Mesenchymal stem cell (in vitro differentiated cells and primary cell): Measurements from ENCODE around the gene PSMD1.

Experiments
- DNase-seq: peaks from one replicate; pipeline ENCODE4 v3.0.0-alpha.2; 2013
- H2AFZ ChIP-seq: one replicate; pipeline ENCODE4 v1.6.1; 2013; ENCODE audit warnings: low read depth, mild to moderate bottlenecking, control low read depth, inconsistent platforms, low read length, moderate library complexity
- H2AK5ac ChIP-seq: 2 replicates; pipeline ENCODE4 v1.6.1; 2013; ENCODE audit warnings: low read length, moderate library complexity, mild to moderate bottlenecking, inconsistent platforms; ENCODE audit not compliant: severe bottlenecking
- H2BK120ac ChIP-seq: one replicate; pipeline ENCODE4 v1.6.1; 2013; ENCODE audit warnings: low read depth, mild to moderate bottlenecking, inconsistent platforms, low read length, moderate library complexity
- H2BK12ac ChIP-seq, 2 experiments: one replicate each; pipeline ENCODE4 v1.6.1; 2013; ENCODE audit warnings: inconsistent platforms in 2 of 2, low read length in 2 of 2, mild to moderate bottlenecking in 2 of 2, moderate library complexity in 2 of 2, control low read depth in 1 of 2
- H2BK15ac ChIP-seq: one replicate; pipeline ENCODE4 v1.6.1; 2013; ENCODE audit warnings: mild to moderate bottlenecking, low read depth, inconsistent platforms; ENCODE audit not compliant: poor library complexity, severe bottlenecking
- H2BK5ac ChIP-seq: 2 replicates; pipeline ENCODE4 v1.6.1; 2013; ENCODE audit warnings: low read depth, mild to moderate bottlenecking, low read length, control low read depth, inconsistent platforms; ENCODE audit not compliant: poor library complexity, severe bottlenecking
- H3K14ac ChIP-seq, 2 experiments: one replicate each; pipeline ENCODE4 v1.6.1; 2013; ENCODE audit warnings: inconsistent platforms in 2 of 2, low read length in 2 of 2, control low read depth in 1 of 2, mild to moderate bottlenecking in 1 of 2, moderate library complexity in 1 of 2
- H3K18ac ChIP-seq, 2 experiments: one replicate each; pipeline ENCODE4 v1.6.1; 2013; ENCODE audit warnings: inconsistent platforms in 2 of 2, low read length in 2 of 2, control low read depth in 1 of 2, low read depth in 1 of 2, mild to moderate bottlenecking in 1 of 2
- H3K23ac ChIP-seq, 2 experiments: one replicate each; pipeline ENCODE4 v1.6.1; 2013; ENCODE audit warnings: inconsistent platforms in 2 of 2, low read length in 2 of 2, mild to moderate bottlenecking in 2 of 2, moderate library complexity in 2 of 2, control low read depth in 1 of 2
- H3K27ac ChIP-seq: 2 replicates; pipeline ENCODE4 v1.5.1; 2013; ENCODE audit warnings: mild to moderate bottlenecking, moderate library complexity, low read length, control low read depth, inconsistent platforms; ENCODE audit not compliant: poor library complexity, severe bottlenecking
- H3K27me3 ChIP-seq, 2 experiments: 2 replicates each; pipeline versions ENCODE4 v1.6.1 to v1.7.0; 2013; ENCODE audit warnings: low read length in 2 of 2, mild to moderate bottlenecking in 2 of 2, moderate library complexity in 2 of 2, control low read depth in 1 of 2, inconsistent platforms in 1 of 2; ENCODE audit not compliant: control insufficient read depth in 1 of 2, insufficient read depth in 1 of 2
- H3K36me3 ChIP-seq, 2 experiments: 2 replicates each; pipeline versions ENCODE4 v1.6.1 to v1.7.0; 2013; ENCODE audit warnings: low read length in 2 of 2, control low read depth in 1 of 2, inconsistent platforms in 1 of 2, low read depth in 1 of 2, mild to moderate bottlenecking in 1 of 2; ENCODE audit not compliant: insufficient read depth in 2 of 2, control insufficient read depth in 1 of 2
- H3K4ac ChIP-seq, 2 experiments: one replicate each; pipeline ENCODE4 v1.6.1; 2013; ENCODE audit warnings: inconsistent platforms in 2 of 2, low read length in 2 of 2, mild to moderate bottlenecking in 2 of 2, moderate library complexity in 2 of 2, control low read depth in 1 of 2, low read depth in 1 of 2
- H3K4me1 ChIP-seq: 2 replicates; pipeline ENCODE4 v1.6.1; 2013; ENCODE audit warnings: low read depth, low read length, control low read depth; ENCODE audit not compliant: control insufficient read depth, insufficient read depth
- H3K4me2 ChIP-seq: 2 replicates; pipeline ENCODE4 v1.6.1; 2013; ENCODE audit warnings: low read length, mild to moderate bottlenecking, inconsistent platforms; ENCODE audit not compliant: poor library complexity, severe bottlenecking
- H3K4me3 ChIP-seq, 2 experiments: 2 replicates each; pipeline versions ENCODE4 v1.5.1 to v1.7.0; 2013; ENCODE audit warnings: low read length in 2 of 2, mild to moderate bottlenecking in 2 of 2, control low read depth in 1 of 2, low read depth in 1 of 2; ENCODE audit not compliant: insufficient read depth in 1 of 2
- H3K79me1 ChIP-seq: replicated peaks from 2 replicates; pipeline ENCODE4 v1.6.1; 2013; ENCODE audit warnings: mild to moderate bottlenecking, control low read depth, low read length, inconsistent platforms; ENCODE audit not compliant: poor library complexity, severe bottlenecking
- H3K9ac ChIP-seq: 2 replicates; pipeline ENCODE4 v1.7.0; 2013; ENCODE audit warnings: mild to moderate bottlenecking, low read length, moderate library complexity
- H3K9me3 ChIP-seq: 2 replicates; pipeline ENCODE4 v1.7.0; 2013; ENCODE audit warnings: mild to moderate bottlenecking, low read length; ENCODE audit not compliant: control insufficient read depth
- H4K8ac ChIP-seq: one replicate; pipeline ENCODE4 v1.6.1; 2013; ENCODE audit warnings: inconsistent platforms, mild to moderate bottlenecking, low read length, moderate library complexity
- H4K91ac ChIP-seq: one replicate; pipeline ENCODE4 v1.6.1; 2013; ENCODE audit warnings: mild to moderate bottlenecking, low read length, inconsistent platforms
- WGBS: methylation state at CpG from one replicate; pipeline ENCODE4 v1.1.7; 2013; ENCODE audit warnings: mixed read lengths; 5-methylcytosine and 5-hydroxymethylcytosine counted together

The PSMD1 gene

GRCh38 chr2:231104115-231104713, 47.5 kb downstream of the PSMD1 start:
- 43% methylated on average over 1 of the region's 3 CpGs for WGBS
- H2AFZ ChIP-seq = no peak overlapping the region

GRCh38 chr2:231110551-231110950, 53.9 kb downstream of the PSMD1 start:
- Histone ChIP-seq H3K23ac (no peak overlapping the region), H3K9me3 (no peaks in the 10 kb centered on the region), H3K9ac (peak overlapping the region; percentile 39), H2BK120ac (no peak overlapping the region), H3K4me1 (peaks cover 5% of the 10 kb centered on the region), H4K8ac (no peak overlapping the region), H3K14ac (no peak overlapping the region), H3K79me1 (peaks cover 14% of the 10 kb centered on the region), H2BK5ac (no peak overlapping the region), H2AK5ac (no peak overlapping the region), H3K36me3 (peaks cover 6 to 74% of the 10 kb centered on the region in 2 experiments), H3K27ac (no peak overlapping the region), H3K4me2 (no peak overlapping the region), H2AFZ (no peak overlapping the region), H4K91ac (no peak overlapping the region), H3K4me3 (no peak overlapping the region), H2BK15ac (no peak overlapping the region), H3K18ac (no peak overlapping the region), H3K27me3 (no peaks in the 10 kb centered on the region), H3K4ac (peak overlapping the region in 1 of 2 experiments; percentile 37), H2BK12ac (peak overlapping the region in 1 of 2 experiments; percentile 20)
- peak; percentile 58 for DNase-seq
- 67% methylated on average over 1 of the region's 1 CpG for WGBS

More at GRCh38 chr2:231104115-231104713, 47.5 kb downstream of the PSMD1 start:
- no peak overlapping the region for H2BK15ac ChIP-seq
- no peak overlapping the region for H3K4me3 ChIP-seq
- H2BK12ac ChIP-seq = no peak overlapping the region
- H3K14ac ChIP-seq = no peak overlapping the region
- H3K9me3 ChIP-seq = no peaks in the 10 kb centered on the region
- no peak overlapping the region for H2BK5ac ChIP-seq
- H3K4me2 ChIP-seq = no peak overlapping the region
- H3K18ac ChIP-seq = no peak overlapping the region
- H3K4ac ChIP-seq = no peak overlapping the region
- peaks cover 2% of the 10 kb centered on the region for H3K4me1 ChIP-seq
- no peak overlapping the region for H4K8ac ChIP-seq
- H2AK5ac ChIP-seq = no peak overlapping the region
- no peak overlapping the region for H2BK120ac ChIP-seq
- H3K27me3 ChIP-seq = no peaks in the 10 kb centered on the region
- H4K91ac ChIP-seq = no peak overlapping the region
- H3K79me1 ChIP-seq = peaks cover 27% of the 10 kb centered on the region
- H3K36me3 ChIP-seq = peaks cover 25 to 51% of the 10 kb centered on the region in 2 experiments
- DNase-seq = peak; percentile 81
- no peak overlapping the region for H3K23ac ChIP-seq
- H3K9ac ChIP-seq = peak overlapping the region; percentile 80
- no peak overlapping the region for H3K27ac ChIP-seq

- peak overlapping the region; percentile 74 for H3K27ac ChIP-seq
- no peak overlapping the region for H2AK5ac ChIP-seq
- H3K18ac ChIP-seq = no peak overlapping the region
- no peak overlapping the region for H3K23ac ChIP-seq
- H4K91ac ChIP-seq = no peak overlapping the region
- H2BK120ac ChIP-seq = no peak overlapping the region
- DNase-seq = peak; percentile 52
- no peak overlapping the region for H4K8ac ChIP-seq
- H3K4me2 ChIP-seq = no peak overlapping the region
- H3K27me3 ChIP-seq = no peaks in the 10 kb centered on the region
- no peaks in the 10 kb centered on the region for H3K9me3 ChIP-seq
- peak overlapping the region; percentile 39 for H3K9ac ChIP-seq
- no peak overlapping the region for H3K14ac ChIP-seq
- H3K79me1 ChIP-seq = peaks cover 11% of the 10 kb centered on the region
- H3K4me1 ChIP-seq = peaks cover 3% of the 10 kb centered on the region
- H3K4me3 ChIP-seq = no peak overlapping the region
- H3K36me3 ChIP-seq = peaks cover 2 to 70% of the 10 kb centered on the region in 2 experiments
- H2AFZ ChIP-seq = no peak overlapping the region
- no peak overlapping the region for H2BK5ac ChIP-seq
- WGBS = 79% methylated on average over 1 of the region's 1 CpG
- no peak overlapping the region for H2BK15ac ChIP-seq
- H2BK12ac ChIP-seq = no peak overlapping the region
- H3K4ac ChIP-seq = no peak overlapping the region
These were observed 55.3 kb downstream of the PSMD1 start for GRCh38 chr2:231111987-231112386.

- no peaks in the 10 kb centered on the region for H3K9me3 ChIP-seq
These were observed 56.8 kb downstream of the PSMD1 start for GRCh38 chr2:231113489-231113888.

More at GRCh38 chr2:231113489-231113888, 56.8 kb downstream of the PSMD1 start:
- no peak overlapping the region for H4K8ac ChIP-seq
- H2BK120ac ChIP-seq = peak overlapping the region; percentile 73
- no peak for DNase-seq
- H2AK5ac ChIP-seq = no peak overlapping the region
- no peak overlapping the region for H3K4ac ChIP-seq
- no peak overlapping the region for H3K9ac ChIP-seq
- no peak overlapping the region for H2BK5ac ChIP-seq
- peak overlapping the region in 1 of 2 experiments; percentile 29 for H3K18ac ChIP-seq
- H3K23ac ChIP-seq = no peak overlapping the region
- H3K27ac ChIP-seq = peak overlapping the region; percentile 5
- H4K91ac ChIP-seq = no peak overlapping the region
- H3K79me1 ChIP-seq = peaks cover 6% of the 10 kb centered on the region
- WGBS = 95% methylated on average over 4 of the region's 5 CpGs
- H2BK12ac ChIP-seq = no peak overlapping the region
- H3K4me3 ChIP-seq = no peak overlapping the region
- H2BK15ac ChIP-seq = no peak overlapping the region
- H3K4me1 ChIP-seq = peaks cover 3% of the 10 kb centered on the region
- no peaks in the 10 kb centered on the region for H3K27me3 ChIP-seq
- H3K36me3 ChIP-seq = peaks cover 2 to 57% of the 10 kb centered on the region in 2 experiments
- H2AFZ ChIP-seq = no peak overlapping the region
- no peak overlapping the region for H3K4me2 ChIP-seq
- H3K14ac ChIP-seq = no peak overlapping the region
